Measurements from ENCODE around the gene LIX1. TPM values are rescaled to one million over a fixed set of nuclear protein-coding genes. Genes with fewer than 3 reads are reported as not detected.

The LIX1 gene
- total and polyA plus RNA-seq, 4 donors = not detected

DNA sequence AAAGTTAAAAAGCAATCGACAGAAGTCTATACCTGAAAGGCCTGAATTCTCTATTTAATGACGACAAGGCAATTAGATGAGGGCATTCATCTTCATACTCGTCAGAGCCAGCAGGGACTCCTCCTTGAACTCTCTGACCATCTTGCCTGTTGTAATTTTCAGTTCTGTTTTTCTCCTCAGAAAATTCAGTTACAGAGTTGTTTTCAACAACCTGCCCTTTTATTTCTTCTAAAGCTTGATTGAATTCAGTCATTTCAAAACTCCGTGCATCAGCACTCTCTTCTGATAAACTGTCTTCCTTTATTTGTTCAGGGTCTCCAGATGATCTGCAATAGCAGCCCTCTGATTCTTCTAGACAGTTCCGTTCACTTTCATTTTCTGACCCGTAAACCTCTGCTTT, 25.0 kb upstream of the LIX1 start:
- H3K9ac ChIP-seq (ENCODE audit: low read depth in 1 of 2, low read length in 2 of 2) = no peak overlapping the region
- TF ChIP-seq, protein P1, sequence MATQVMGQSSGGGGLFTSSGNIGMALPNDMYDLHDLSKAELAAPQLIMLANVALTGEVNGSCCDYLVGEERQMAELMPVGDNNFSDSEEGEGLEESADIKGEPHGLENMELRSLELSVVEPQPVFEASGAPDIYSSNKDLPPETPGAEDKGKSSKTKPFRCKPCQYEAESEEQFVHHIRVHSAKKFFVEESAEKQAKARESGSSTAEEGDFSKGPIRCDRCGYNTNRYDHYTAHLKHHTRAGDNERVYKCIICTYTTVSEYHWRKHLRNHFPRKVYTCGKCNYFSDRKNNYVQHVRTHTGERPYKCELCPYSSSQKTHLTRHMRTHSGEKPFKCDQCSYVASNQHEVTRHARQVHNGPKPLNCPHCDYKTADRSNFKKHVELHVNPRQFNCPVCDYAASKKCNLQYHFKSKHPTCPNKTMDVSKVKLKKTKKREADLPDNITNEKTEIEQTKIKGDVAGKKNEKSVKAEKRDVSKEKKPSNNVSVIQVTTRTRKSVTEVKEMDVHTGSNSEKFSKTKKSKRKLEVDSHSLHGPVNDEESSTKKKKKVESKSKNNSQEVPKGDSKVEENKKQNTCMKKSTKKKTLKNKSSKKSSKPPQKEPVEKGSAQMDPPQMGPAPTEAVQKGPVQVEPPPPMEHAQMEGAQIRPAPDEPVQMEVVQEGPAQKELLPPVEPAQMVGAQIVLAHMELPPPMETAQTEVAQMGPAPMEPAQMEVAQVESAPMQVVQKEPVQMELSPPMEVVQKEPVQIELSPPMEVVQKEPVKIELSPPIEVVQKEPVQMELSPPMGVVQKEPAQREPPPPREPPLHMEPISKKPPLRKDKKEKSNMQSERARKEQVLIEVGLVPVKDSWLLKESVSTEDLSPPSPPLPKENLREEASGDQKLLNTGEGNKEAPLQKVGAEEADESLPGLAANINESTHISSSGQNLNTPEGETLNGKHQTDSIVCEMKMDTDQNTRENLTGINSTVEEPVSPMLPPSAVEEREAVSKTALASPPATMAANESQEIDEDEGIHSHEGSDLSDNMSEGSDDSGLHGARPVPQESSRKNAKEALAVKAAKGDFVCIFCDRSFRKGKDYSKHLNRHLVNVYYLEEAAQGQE (IDR thresholded peaks at IDR 0.05) = no peak
- TF ChIP-seq, protein P2, sequence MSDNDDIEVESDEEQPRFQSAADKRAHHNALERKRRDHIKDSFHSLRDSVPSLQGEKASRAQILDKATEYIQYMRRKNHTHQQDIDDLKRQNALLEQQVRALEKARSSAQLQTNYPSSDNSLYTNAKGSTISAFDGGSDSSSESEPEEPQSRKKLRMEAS (IDR thresholded peaks at IDR 0.05) = no peak
- TF ChIP-seq CTCF (IDR thresholded peaks at IDR 0.05; ENCODE audit: low read depth, low read length, missing input control) = no peak
- TF ChIP-seq FOXA1 (IDR thresholded peaks at IDR 0.05) = no peak
- no peak for TF ChIP-seq NR2F2 (IDR thresholded peaks at IDR 0.05)
- TF ChIP-seq EGR1 (IDR thresholded peaks at IDR 0.05; ENCODE audit: low read depth in 2 of 2) = no peak
- TF ChIP-seq RAD21 (IDR thresholded peaks at IDR 0.05) = no peak
- TF ChIP-seq TAF1 (conservative IDR thresholded peaks at IDR 0.05) = no peak
- TF ChIP-seq HNF4A (conservative IDR thresholded peaks at IDR 0.05) = no peak
- TF ChIP-seq SP1 (IDR thresholded peaks at IDR 0.05) = no peak
- TF ChIP-seq RXRA (IDR thresholded peaks at IDR 0.05) = no peak
- no peak for TF ChIP-seq ZBTB33 (IDR thresholded peaks at IDR 0.05)
- TF ChIP-seq FOXA2 (IDR thresholded peaks at IDR 0.05) = no peak
- TF ChIP-seq JUND (IDR thresholded peaks at IDR 0.05) = no peak
- no peak for TF ChIP-seq HNF4G (IDR thresholded peaks at IDR 0.05)
- no peak for TF ChIP-seq GABPA (IDR thresholded peaks at IDR 0.05 in 1 of 2, conservative IDR thresholded peaks at IDR 0.05 in 1 of 2)
- no peak for TF ChIP-seq ATF3 (IDR thresholded peaks at IDR 0.05)
- no peak for TF ChIP-seq YY1 (IDR thresholded peaks at IDR 0.05)
- no peak overlapping the region for H3K4me3 ChIP-seq (ENCODE audit: low read depth in 1 of 3, low read length in 3 of 3)
- no peak overlapping the region for H3K27ac ChIP-seq (ENCODE audit: low read depth in 1 of 2, low read length in 2 of 2)
- no peak for DNase-seq (ENCODE audit: low spot score)
- WGBS = 75% methylated on average over 6 of the region's 6 CpGs
- H3K4me1 ChIP-seq (ENCODE audit: control insufficient read depth in 4 of 4, insufficient read depth in 4 of 4, low read length in 3 of 4) = peaks cover 0 to 3% (median 0%) of the 10 kb centered on the region in 4 donors
- peaks cover 4 to 53% (median 34%) of the 10 kb centered on the region in 4 donors for H3K36me3 ChIP-seq (ENCODE audit: control insufficient read depth in 4 of 4, insufficient read depth in 3 of 4, low read depth in 1 of 4, low read length in 3 of 4)
- no peaks in the 10 kb centered on the region for H3K9me3 ChIP-seq (ENCODE audit: control insufficient read depth in 4 of 4, low read length in 3 of 4)
- H3K27me3 ChIP-seq (ENCODE audit: control insufficient read depth in 4 of 4, insufficient read depth in 4 of 4, low read length in 3 of 4) = no peaks in the 10 kb centered on the region
